KG1 (cell line): ENCODE measurements around the gene GBGT1.

ENCODE experiments used
- DNase-seq: peaks from one replicate; lab custom pipeline; 2025; lab: John Stamatoyannopoulos, UW

Gene GBGT1

DNA sequence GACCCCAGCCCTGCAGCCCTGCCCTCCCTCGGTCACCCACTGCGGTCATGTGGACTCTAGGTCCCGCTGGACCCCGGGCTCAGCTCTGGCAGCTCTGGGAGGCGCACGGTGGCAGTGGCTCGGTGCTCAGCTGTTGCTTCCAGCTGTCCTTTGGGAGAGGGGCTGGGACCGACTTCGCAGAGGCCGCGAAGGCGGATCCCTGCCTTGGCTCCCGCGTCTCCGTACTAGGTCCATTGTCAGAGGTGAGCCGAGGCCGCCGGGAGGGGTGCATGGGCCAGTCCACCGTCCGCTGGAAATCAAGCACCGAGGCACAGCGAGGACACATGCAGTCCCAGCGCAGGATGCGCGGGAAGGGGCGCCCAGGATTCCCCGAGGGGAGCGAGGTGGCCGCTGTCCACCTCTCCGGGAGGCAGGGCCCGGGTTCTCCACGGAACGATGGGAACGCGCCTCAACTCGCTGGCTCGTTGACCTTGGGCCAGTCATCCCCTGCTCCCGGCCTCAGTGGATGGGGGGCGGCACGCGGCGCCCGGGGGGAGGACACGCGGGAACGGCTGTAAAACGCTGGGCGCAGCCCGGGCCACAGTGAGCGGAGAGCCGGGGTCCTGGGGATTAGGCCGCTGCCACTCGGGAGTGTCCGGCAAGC is 732 bp downstream of the GBGT1 start:
- no peak for DNase-seq

DNA sequence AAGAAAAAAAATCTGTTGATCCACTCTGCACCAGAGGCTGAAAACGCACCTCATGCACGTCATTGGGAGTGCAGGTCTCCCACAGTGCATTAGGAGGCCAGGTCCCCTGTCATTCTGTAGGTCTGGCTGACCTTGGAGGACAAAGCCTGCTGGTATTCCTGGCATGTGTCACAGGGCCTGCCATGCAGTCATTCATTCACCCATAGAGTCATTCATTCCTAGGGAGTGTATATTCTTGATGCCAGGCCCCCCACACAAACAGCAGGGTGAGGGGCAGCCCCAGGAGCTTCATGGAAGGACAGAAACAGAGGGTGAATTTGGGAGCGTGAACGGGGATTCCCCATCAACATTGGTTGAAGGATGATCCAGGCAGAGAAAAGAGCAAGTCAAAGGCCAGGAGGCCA is 2.2 kb downstream of the GBGT1 start:
- DNase-seq = no peak

DNA sequence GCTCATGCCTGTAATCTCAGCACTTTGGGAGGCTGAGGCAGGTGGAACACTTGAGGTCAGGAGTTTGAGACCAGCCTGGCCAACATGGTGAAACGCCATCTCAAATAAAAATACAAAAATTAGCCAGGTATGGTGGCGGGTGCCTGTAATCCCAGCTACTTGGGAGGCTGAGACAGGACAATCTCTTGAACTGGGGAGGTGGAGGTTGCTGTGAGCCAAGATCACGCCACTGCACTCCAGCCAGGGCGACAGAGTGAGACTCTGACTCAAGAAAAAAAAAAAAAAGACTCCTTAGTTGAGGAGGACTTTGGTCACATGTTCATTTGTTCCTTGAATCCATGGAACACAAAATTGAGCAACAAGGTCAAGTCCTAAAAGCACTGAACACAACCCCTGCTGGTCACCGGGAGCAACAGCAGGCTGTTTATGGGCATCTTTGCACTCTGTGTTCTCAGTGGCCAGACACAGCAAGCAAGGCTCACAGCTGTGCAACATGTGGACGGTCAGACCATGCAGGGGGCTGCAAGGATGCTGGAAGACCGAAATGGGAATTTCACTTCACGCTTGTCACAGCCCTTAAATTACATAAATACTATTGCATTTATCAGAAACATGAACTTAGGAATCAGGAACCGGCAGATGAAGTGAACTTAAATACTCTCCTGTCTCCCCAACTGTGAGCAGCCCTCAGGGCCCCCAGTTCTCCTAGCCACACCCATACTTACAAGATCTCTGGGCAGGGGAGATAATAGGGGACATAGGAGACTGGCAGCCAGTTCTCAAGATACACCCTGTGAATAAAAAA is 2.8 kb downstream of the GBGT1 start:
- peak; percentile 33 for DNase-seq

DNA sequence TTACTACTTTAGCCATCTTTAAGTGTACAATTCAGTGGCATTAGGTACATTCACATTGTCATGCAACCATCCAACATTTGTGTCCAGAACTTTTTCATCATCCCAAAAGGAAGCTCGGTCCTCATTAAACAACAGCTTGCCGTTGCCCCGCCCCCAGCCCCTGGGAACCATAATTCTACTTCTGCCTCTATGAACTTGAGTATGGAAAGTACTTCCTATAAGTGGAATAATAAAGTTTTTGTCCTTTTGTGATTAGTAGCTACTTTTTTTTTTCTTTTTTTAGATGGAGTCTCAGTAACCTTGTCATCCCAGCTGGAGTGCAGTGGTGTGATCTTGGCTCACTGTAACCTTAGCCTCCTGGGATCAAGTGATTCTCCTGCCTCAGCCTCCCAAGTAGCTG is 5.0 kb downstream of the GBGT1 start:
- DNase-seq = no peak

DNA sequence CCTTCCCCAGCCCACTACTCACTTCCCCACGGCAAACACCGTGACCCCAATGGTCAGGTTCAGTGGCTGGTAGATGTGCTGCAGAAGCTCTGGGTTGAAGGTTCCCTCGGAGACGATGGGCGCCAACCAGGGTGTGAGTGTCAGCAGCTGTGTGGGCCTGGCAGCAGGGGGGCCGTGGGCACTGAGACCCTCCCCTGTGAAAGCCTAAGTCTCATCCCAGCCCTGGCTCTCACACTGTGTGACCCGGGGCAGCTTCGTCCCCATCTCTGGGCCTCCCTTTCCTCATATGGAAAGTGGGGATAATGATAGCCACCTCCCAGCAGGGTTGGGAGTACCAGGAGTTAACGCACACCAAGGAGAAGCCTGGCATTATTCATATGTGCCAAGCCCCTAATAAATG is 8.6 kb downstream of the GBGT1 start:
- no peak for DNase-seq

DNA sequence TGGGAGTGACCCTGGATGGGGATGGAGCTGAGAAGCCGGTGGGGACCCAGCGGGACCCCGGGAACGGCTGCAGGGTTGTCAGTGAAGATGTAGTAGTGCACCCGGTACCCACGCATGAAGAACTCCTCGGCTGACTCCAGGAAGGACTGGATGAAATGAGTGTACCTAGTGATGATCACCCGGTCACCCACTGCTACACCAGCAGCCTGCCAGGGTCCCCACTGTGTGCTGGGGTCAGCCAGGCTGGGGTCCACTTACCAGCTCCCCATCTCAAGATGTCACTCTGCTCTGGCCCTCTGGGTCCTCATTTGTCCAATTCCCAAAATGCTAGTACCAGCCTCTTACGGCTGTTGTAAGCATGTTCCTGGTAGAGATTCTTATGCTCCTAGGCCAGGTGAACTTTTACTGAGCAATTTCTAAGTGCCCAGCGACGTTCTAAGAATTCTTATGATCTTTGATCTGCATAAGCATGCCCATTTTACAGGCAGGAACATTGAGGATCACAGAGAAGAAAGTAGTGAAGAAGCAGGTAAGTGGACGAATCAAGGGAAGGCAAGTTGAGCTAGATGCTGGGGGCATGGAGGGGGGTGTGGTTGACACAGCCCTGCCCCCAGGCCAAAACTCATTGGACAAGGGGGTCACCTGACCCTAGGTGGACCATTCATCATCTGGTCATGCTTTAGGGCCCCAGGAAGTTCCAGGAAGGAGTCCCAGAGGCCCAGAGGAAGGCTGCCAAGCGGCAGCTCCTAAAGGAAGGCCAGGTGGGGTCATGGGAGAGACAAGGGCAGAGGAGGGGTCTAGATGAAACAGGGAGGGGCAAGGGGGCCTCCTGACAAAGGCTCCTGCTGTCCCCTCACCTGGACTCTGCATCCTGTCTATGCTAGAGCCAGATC is 9.4 kb downstream of the GBGT1 start:
- DNase-seq = no peak

DNA sequence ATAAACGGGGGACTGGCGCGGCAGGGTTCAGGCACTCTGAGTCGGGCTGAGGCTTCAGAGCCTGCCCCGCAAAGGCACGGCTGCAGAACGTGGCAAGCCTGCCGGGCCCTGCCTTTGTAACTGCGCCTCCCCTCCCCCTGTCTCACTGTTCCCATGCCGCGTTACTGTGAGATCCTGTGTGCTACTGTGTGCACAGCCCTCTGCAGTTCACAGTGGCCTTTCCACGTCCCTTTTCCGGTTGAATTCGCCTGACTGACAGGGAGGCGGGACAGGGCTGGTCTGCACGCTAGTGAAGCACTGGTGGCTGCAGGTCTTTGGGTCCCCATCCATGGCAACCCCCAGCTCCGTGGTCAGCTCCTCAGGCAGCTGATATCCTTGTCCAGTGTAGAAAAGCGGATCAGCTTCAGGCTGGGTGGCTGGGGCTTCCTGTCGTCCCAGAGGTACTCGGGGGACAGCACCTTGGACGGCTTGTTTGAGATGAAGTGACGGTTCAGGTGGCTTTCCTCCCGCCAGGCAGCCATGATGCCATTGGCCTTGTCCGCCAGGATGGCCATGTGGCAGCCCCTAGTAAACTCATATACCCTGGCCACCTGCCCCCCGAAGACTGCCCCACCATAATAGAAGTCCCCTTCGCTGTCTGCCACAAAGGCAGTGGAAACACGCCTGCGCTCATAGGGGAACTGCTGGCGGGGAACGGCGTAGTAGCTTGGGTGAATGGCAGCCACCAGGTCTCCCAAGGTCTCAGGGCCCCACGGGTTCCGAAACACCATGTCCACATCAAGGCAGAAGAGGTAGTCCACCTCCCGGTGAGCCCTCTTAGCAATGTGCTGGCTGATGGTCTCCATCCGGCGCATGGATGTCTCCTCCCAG is 10.3 kb downstream of the GBGT1 start:
- DNase-seq = no peak

DNA sequence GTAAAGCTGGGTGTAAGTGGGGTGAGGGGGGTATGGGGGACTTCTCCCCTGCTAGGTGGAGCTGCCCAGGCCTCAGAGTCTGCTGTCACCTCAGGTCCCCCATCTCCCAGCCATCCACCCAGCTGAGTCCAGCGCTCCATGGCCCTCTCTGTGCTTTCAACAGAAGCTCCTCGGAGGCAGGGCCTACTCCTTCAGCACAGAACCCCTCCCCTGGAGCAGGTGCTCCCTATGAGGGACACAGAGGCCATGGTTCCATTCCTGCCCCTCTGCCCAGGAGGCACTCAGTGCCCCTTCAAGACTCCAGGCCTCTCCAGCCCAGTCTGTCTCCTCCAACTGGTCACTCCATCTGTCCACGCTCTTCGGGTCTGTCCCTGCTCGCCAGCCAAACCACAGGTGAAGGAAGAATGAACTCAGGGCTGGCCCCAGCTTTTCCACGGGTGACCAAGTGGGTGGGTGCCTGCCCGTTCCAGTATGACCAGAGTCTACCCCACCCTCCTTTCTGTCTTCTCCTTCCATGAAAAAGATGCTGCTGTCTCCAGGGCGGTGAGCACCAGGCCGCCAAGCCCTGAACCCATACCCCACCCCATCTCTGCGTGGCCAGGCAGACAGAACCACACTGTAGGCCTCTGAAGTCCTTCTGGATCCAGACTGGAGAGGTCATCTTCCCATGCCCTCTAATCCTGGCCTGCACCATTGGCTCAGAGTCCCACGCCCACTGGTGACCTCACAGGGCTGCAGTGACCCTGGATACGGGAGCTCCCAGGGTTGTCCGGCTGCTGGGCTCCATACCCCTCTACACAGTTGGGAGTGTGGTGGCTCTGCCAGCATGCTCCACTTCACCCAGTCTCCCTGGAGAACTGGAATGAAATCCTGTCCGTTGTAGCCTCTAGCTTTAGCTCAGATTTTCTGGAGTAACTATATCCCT is 11.9 kb downstream of the GBGT1 start:
- DNase-seq = no peak

DNA sequence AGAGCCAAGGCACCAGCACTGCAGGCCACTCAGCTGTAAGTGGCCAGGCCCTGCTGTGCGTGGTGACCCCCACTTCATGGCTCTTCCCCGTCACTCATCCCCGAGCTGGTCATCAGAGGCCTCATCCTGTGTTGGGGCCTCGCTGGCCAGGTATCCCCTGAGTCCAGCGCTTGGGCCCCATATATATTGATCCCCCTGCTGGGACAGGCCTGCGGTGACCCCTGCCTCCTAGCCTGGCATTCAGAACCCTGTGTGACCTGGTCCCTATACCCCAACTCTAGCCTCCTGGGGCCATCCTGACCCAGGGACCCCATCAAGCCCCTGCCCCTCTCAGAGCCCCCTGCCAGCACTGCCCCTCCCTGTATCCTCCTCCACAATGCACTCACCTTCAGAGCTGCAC is 12.7 kb downstream of the GBGT1 start:
- DNase-seq = no peak

DNA sequence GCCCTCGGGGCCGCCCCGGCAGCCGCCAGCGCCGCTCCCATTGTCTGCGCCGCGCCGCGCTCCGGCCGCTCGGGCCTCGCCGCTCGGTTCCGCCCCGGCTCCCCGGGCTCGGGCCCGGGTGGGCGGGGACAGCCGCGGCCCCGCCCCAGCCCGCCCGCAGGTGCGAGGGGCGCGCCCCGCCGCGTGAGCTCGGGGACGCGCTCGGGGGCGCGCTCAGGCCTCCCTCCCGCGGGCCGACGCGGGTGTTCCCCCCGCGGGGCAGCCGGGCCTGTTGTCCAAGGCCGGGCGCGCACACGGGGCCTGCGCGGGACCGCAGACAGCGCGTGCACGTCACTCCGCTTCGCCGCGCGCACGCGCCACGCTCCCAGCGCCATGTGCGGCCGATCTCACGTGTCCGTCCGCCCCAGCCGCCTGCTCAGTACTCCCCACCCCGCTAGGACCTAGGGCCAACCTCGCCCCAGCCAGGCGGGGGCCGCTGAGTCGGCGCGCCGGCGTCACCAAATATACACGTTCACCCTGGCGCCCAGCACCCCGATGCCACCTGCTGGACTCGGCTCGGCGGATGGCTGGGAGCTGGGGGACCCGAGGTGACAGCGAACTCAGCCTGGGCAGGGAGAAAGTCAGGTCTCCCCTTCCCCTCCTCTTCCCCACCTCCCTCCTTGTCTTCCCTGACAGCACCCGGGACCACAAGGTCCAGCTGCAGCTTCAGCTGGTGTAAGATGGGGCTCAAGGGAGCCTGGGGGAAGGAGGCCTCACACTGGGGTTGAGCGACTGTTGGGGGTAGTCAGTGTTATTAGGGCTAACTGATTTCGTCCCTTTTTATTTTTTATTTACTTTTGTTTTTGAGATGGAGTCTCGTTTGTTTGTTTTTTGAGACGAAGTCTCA is 14.3 kb downstream of the GBGT1 start:
- DNase-seq = peak; percentile 87

DNA sequence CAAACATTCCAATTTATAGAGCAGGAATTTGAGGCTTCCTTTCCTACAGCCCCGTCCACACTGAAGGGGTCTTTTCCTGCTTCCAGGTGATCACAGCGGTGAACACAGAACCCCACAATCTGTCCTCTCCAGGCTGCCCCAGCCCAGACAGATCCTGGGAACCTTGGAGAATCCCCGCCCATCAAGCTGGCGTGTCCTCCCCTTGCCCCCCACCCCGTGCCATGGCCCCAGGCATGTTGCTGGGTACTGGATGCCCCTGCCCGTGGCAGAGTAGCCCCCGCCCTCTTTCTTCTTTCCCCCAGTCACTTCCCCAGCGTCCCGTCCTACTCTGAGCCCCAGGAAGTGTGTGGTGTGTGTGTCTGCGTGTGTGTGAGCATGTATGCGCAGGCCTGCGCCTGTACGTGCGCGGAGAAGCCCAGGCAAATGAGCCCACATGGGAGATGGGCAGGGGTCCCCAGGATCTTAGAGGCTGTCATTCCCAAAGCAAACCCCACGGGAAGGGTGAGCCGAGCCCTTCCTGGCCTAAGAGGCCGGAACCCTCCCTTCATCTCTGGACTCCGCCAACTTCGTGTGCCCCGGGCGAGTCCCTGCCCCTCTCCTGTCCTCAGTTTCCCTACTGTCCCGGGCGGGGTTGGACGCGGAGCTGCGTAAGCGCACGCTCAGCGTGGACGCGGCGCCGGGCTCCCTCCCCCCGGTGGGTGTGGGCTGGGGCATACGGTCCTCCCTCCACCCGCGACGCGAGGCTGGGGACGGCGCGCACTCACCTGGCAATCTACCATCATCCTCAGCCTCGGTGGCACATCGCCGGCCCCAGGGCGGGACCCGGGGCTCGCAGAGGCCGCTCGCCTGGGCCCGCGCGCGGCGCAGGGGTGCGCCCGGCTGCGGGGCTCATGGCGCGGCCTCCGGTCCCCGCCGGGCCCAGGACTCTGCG is 15.2 kb downstream of the GBGT1 start:
- peak; percentile 46 for DNase-seq

DNA sequence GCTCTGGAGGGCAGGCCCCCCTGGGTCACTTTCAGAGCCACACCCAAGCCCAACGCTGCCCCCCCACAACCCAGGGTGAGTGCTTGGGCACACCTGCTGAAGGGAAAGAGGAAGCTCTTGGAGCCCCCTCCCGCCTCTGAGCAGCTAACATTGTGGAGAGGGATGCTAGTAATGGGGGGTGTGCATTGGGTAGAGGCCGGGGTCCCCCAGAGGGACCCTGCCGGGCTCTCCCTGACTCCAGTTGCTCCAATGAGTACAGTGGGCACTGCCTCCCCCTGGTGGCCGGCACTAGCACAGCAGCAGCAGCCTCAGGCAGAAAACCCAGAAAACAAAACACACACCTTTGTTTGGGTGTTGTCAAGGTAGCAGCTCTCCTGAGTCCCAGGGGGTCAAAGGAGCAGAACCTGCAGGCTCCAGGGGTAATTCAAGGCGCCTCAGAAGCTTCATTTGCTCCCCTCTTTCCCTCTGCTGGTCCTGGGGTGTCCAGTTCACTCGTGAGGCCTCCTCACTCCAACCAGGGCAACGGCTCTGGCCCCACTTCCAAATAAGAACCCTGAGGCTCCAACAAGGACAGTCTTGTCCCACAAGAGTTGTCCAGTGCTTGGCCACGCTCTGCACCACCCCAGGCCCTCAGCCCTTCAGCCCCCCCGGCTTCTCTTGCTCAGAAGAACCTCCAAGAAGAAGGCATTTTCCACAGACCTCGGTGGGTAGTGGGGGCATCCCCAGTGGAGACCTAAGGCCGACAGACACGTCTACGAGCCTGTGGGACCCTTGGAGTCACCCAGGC is 16.1 kb downstream of the GBGT1 start:
- DNase-seq = peak; percentile 29

DNA sequence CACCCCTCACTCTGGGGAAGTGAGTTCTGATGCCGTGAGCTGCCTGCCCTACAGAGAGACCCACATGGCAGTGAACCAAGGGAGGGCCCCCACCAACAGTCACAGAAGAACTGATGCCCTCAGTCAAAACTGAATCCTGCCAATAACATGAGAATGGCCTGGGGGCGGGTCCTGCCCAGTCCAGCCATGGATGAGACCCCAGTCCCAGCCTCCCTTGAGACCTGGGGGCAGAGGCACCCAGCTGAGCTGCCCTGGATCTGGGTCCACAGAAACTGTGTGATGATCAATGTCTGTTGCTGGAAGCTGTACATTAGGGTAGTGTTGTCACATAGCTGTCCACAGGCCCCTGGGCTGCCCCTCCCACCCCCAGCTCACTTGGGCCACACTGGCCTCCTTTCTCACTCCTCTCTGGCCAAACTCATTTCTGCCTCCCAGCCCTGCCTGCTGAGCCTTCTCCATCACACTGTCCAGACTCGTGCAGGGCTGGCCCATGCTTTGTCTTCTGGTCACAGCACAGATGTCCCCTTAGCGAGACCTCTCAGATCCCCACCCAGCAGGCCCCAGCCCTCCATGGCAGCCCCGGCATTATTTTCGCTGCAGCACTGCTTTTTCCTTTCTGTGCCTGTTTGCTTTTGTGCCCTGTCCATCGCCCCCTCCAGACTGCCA is 16.8 kb downstream of the GBGT1 start:
- no peak for DNase-seq

DNA sequence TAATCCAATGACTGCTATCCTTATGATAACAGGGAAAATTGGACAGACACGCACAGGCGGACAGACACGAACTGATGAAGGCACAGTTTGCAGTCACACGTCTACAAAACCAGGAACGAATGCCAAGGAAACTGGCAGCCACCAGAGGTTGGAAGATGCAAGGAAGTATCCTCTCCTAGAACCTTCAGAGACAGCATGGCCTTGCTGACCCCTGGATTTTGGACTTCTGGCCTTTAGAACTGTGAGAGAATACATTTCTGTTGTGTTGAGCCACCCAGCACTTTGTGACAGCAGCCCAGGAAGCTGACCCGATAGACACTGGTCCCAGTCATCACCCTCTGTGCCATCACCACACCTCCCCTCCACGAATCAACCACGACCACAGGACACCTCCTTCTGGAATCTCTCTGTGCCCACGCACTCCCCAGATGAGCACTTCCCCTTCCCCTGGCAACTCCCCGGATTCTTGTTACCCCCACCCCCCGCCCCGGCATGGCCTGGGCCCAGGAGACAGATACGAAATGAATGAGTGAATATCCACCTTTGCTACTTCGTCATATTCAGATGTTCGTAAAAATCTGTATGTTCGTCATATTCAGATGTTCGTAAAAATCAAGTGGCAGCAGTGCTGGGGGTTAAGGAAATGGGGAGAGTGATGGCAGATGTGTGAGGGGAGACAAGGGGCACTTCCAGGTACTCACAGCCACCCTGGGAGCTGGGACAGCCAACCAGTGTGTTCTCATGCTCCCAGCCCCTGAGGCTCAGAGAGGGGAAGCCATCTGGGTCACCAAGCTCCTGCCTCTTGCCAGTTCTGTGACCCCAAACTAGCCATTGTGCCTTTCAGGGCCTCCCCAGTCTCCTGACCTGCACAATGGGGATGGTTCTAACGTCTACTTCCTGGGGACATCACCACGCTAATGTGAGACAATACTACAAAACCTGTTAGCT is 18.5 kb downstream of the GBGT1 start:
- no peak for DNase-seq

DNA sequence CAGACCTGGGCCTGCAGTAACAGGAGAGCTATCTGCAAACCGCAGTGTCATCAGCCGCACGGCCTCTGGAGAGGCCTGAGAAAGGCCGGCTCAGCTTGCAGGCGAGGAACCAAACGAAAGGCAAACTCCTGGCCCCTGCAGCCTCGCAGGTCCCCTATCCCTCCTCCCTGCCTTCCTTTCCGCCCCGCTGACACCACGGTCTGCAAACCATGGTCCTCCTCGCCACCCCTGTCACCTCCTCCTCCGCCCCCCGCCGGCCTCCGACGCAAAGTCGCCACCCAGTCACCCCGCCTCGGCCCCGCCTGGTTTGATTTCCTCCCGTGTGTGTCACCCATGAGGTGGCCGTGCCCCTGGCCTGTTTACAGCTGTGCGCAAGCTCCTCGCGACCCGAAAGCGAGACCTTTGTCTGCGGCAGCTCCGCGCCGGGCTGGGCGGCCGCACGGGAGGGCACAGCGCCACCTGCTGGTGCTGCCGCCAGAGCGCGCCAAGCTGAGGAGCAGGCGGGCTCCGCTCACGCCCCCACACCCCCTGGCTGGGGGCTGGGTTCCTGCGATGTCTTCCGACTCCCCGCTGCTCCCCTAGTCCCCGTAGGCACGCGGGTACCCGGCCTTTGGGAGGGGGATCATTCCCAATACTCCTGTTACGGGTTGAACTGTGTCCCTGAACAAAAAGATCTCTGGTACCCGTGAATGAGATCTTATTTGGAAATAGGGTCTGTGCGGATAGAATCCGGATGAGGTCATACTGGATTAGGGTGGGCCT is 19.4 kb downstream of the GBGT1 start:
- DNase-seq = no peak
